HepG2 (cell line): ENCODE results near the gene TACC2. TPM values are rescaled to one million over a fixed set of nuclear protein-coding genes. Genes with fewer than 3 reads are reported as not detected.

Experiments
- HNRNPL ChIP-seq: fragments of 200-400 bp; formaldehyde crosslinking; IDR thresholded peaks from 2 replicates; pipeline ENCODE4 v1.6.1; 2017; ENCODE audit warnings: mild to moderate bottlenecking, low read depth, low read length
- KDM5B ChIP-seq: sonication (generic); formaldehyde crosslinking; IDR thresholded peaks from 2 replicates; pipeline ENCODE4 v1.4.0; 2020; ENCODE audit warnings: missing genetic modification reagents, mild to moderate bottlenecking, borderline replicate concordance
- KLF6 ChIP-seq: IDR thresholded peaks from 2 replicates; pipeline ENCODE4 v1.8.0; 2016; ENCODE audit warnings: missing biosample characterization, missing genetic modification reagents
- POLR2AphosphoS2 ChIP-seq: IDR thresholded peaks from 2 replicates; pipeline ENCODE4 v1.6.1; 2011; ENCODE audit warnings: low read depth, low read length, improper control_type of control experiment
- SOX13 ChIP-seq, 3 experiments: fragments of 450-650 bp in 1 of 3; sonication (generic) in 1 of 3; formaldehyde crosslinking in 1 of 3; IDR thresholded peaks in 2 of 3; conservative IDR thresholded peaks in 1 of 3; 2 replicates each; pipeline versions ENCODE4 v1.5.0 to v1.6.1; 2016 to 2020; ENCODE audit warnings: antibody characterized with exemption in 1 of 3, mild to moderate bottlenecking in 1 of 3, missing compliant biosample characterization in 1 of 3, missing genetic modification reagents in 1 of 3, moderate library complexity in 1 of 3
- TP53 ChIP-seq: sonication (generic); formaldehyde crosslinking; conservative IDR thresholded peaks from 2 replicates; pipeline ENCODE4 v1.4.0; 2020; ENCODE audit warnings: missing genetic modification reagents
- ZBTB21 ChIP-seq: sonication (generic); formaldehyde crosslinking; IDR thresholded peaks from 2 replicates; pipeline ENCODE4 v1.4.0; 2020; ENCODE audit warnings: missing genetic modification reagents
- ZBTB42 ChIP-seq: sonication (generic); formaldehyde crosslinking; IDR thresholded peaks from 2 replicates; pipeline ENCODE4 v1.5.0; 2020; ENCODE audit warnings: mild to moderate bottlenecking, missing genetic modification reagents
- ZNF225 ChIP-seq: sonication (generic); formaldehyde crosslinking; IDR thresholded peaks from 2 replicates; pipeline ENCODE4 v1.4.0; 2020; ENCODE audit warnings: mild to moderate bottlenecking, missing genetic modification reagents
- ZNF570 ChIP-seq: sonication (generic); formaldehyde crosslinking; IDR thresholded peaks from 2 replicates; pipeline ENCODE4 v1.4.0; 2020; ENCODE audit warnings: mild to moderate bottlenecking, missing genetic modification reagents, borderline replicate concordance
- ZNF672 ChIP-seq: sonication (generic); formaldehyde crosslinking; IDR thresholded peaks from 2 replicates; pipeline ENCODE4 v1.8.1; 2022; ENCODE audit warnings: missing genetic modification reagents
- ZNF761 ChIP-seq: sonication (generic); formaldehyde crosslinking; conservative IDR thresholded peaks from 2 replicates; pipeline ENCODE4 v1.4.0; 2020; ENCODE audit warnings: mild to moderate bottlenecking, missing genetic modification reagents
- ZNF850 ChIP-seq: sonication (generic); formaldehyde crosslinking; conservative IDR thresholded peaks from 2 replicates; pipeline ENCODE4 v1.9.0; 2021; ENCODE audit warnings: mild to moderate bottlenecking, missing genetic modification reagents
- polyA plus RNA-seq, 8 experiments: library from polyadenylated mRNA; depleted of rRNA in 3 of 8; stranded (reverse) in 7 of 8; unstranded in 1 of 8; fragments of >200 nt; fragmentation: Illumina TruSeq in 4 of 8; extraction: Trizol in 4 of 8; gene quantifications; 2 replicates each; pipeline versions ENCODE4 v1.2.1 to v1.2.3, GENCODE V29; 2011 to 2016; ENCODE audit warnings: low read depth in 4 of 8, missing spikeins in 1 of 8, mixed read lengths in 1 of 8; ENCODE audit not compliant: insufficient read depth in 1 of 8
- total RNA-seq, 5 experiments: library from RNA; depleted of rRNA; stranded (reverse); fragments of >200 nt; fragmentation: Illumina TruSeq; extraction: Trizol; gene quantifications; 2 replicates each; pipeline ENCODE4 v1.2.3, GENCODE V29; 2016; ENCODE audit warnings: low read depth in 1 of 5
- TF ChIP-seq, protein P1 (sequence below): sonication (generic); formaldehyde crosslinking; IDR thresholded peaks from one replicate; pipeline ENCODE4 v1.5.1; 2020; ENCODE audit warnings: mild to moderate bottlenecking, missing genetic modification reagents; ENCODE audit errors: not compliant biosample characterization

TACC2 gene
- total and polyA plus RNA-seq, 2 of the 13 experiments (the other 11 are each of a cell fraction or from before 2014, with no cell fraction given) = 11.8 to 16.0 TPM

DNA sequence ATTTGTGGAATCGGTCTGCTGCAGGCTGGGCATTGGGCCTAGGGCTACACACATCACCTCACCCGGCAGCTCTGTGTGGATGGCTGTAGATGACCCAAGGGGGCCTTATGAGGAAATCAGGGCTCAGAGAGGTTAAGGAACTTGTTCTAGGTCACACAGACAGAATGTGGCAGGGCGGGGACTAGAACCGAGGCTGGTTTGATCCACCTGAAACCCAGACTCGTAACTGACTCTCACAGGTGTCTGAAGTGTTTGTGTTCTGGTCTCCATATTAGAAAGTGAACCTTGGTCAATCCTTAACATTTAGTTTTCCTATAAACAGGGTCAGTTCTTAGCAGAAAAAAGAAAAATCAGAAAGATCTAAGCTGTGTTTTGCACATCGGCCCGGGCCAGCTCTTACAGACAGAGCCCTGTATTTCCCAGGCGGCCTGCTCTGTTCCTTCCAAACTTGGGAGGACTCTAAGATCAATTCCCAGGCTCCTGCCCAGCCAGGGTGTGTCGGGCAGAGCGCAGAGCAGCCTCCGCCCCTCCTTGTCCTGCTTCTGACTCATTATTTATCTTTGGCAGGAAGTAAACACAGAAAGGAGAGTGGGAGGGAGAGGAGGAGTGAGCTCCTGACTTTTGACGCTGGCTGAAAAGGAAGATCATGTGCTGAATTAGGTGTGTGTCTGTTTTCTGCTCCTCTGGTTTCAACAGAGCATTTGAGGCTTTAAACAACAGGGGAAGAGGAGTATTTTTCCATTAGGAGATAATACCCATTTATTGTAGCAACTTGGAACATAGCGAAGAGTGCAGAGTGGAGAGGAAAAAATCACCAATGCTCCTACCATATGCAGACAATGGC, 74.1 kb downstream of the TACC2 start (continued):
- TF ChIP-seq SOX13 (IDR thresholded peaks at IDR 0.05) = peak; percentile 65
- peak in 1 of 2 experiments; percentile 95; a peak in 2 of 4 replicates for TF ChIP-seq SOX13 (CRISPR knock-in tag; conservative IDR thresholded peaks at IDR 0.05 in 1 of 2, IDR thresholded peaks at IDR 0.05 in 1 of 2)
- TF ChIP-seq KDM5B = peak; percentile 36; the same call in 1 of the 2 replicates
- TF ChIP-seq, protein P1, sequence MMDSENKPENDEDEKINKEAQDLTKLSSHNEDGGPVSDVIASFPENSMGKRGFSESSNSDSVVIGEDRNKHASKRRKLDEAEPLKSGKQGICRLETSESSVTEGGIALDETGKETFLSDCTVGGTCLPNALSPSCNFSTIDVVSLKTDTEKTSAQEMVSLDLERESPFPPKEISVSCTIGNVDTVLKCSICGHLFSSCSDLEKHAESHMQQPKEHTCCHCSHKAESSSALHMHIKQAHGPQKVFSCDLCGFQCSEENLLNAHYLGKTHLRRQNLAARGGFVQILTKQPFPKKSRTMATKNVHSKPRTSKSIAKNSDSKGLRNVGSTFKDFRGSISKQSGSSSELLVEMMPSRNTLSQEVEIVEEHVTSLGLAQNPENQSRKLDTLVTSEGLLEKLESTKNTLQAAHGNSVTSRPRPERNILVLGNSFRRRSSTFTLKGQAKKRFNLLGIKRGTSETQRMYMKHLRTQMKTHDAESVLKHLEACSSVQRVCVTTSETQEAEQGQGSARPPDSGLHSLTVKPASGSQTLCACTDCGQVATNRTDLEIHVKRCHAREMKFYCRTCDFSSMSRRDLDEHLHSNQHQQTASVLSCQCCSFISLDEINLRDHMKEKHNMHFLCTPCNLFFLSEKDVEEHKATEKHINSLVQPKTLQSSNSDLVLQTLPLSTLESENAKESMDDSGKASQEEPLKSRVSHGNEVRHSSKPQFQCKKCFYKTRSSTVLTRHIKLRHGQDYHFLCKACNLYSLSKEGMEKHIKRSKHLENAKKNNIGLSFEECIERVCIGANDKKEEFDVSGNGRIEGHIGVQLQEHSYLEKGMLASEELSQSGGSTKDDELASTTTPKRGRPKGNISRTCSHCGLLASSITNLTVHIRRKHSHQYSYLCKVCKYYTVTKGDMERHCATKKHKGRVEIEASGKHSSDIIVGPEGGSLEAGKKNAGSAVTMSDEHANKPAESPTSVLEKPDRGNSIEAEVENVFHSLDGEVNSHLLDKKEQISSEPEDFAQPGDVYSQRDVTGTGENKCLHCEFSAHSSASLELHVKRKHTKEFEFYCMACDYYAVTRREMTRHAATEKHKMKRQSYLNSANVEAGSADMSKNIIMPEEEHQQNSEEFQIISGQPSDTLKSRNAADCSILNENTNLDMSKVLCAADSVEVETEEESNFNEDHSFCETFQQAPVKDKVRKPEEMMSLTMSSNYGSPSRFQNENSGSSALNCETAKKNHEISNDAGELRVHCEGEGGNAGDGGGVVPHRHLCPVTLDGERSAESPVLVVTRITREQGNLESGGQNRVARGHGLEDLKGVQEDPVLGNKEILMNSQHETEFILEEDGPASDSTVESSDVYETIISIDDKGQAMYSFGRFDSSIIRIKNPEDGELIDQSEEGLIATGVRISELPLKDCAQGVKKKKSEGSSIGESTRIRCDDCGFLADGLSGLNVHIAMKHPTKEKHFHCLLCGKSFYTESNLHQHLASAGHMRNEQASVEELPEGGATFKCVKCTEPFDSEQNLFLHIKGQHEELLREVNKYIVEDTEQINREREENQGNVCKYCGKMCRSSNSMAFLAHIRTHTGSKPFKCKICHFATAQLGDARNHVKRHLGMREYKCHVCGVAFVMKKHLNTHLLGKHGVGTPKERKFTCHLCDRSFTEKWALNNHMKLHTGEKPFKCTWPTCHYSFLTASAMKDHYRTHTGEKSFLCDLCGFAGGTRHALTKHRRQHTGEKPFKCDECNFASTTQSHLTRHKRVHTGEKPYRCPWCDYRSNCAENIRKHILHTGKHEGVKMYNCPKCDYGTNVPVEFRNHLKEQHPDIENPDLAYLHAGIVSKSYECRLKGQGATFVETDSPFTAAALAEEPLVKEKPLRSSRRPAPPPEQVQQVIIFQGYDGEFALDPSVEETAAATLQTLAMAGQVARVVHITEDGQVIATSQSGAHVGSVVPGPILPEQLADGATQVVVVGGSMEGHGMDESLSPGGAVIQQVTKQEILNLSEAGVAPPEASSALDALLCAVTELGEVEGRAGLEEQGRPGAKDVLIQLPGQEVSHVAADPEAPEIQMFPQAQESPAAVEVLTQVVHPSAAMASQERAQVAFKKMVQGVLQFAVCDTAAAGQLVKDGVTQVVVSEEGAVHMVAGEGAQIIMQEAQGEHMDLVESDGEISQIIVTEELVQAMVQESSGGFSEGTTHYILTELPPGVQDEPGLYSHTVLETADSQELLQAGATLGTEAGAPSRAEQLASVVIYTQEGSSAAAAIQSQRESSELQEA (CRISPR knock-in tag) = no peak
- no peak for TF ChIP-seq ZNF850 (CRISPR knock-in tag)
- TF ChIP-seq HNRNPL = no peak
- no peak for TF ChIP-seq ZNF225 (CRISPR knock-in tag)
- TF ChIP-seq ZNF761 (CRISPR knock-in tag) = no peak
- no peak for TF ChIP-seq TP53 (CRISPR knock-in tag)
- TF ChIP-seq ZNF570 (CRISPR knock-in tag) = no peak
- no peak for TF ChIP-seq ZNF672 (CRISPR knock-in tag)
- no peak for TF ChIP-seq ZBTB42 (CRISPR knock-in tag)
- peak; percentile 52; the same call in 1 of the 2 replicates for TF ChIP-seq ZBTB21 (CRISPR knock-in tag)
- no peak for TF ChIP-seq POLR2AphosphoS2
- peak; percentile 79 for TF ChIP-seq KLF6 (CRISPR knock-in tag)
